HepG2 (cell line): ENCODE measurements around the gene TOB1. TPM values are rescaled to one million over a fixed set of nuclear protein-coding genes. Genes with fewer than 3 reads are reported as not detected.

Source experiments
- ARNTL ChIP-seq: sonication (generic); formaldehyde crosslinking; IDR thresholded peaks from 2 replicates; pipeline ENCODE4 v1.4.0; 2020; ENCODE audit warnings: mild to moderate bottlenecking, missing genetic modification reagents
- CENPX ChIP-seq: sonication (generic); formaldehyde crosslinking; IDR thresholded peaks from 2 replicates; pipeline ENCODE4 v1.9.0; 2021; ENCODE audit warnings: mild to moderate bottlenecking, missing genetic modification reagents, moderate library complexity
- HDAC1 ChIP-seq: sonication (generic); formaldehyde crosslinking; IDR thresholded peaks from 2 replicates; pipeline ENCODE4 v1.5.1; 2020; ENCODE audit warnings: mild to moderate bottlenecking, missing genetic modification reagents
- HOXA3 ChIP-seq: sonication (generic); formaldehyde crosslinking; IDR thresholded peaks from 2 replicates; pipeline ENCODE4 v1.5.0; 2020; ENCODE audit warnings: missing genetic modification reagents
- KLF6 ChIP-seq: IDR thresholded peaks from 2 replicates; pipeline ENCODE4 v1.8.0; 2016; ENCODE audit warnings: missing biosample characterization, missing genetic modification reagents
- MBD4 ChIP-seq: IDR thresholded peaks from 2 replicates; pipeline ENCODE4 v1.6.1; 2012; ENCODE audit warnings: low read length, inconsistent platforms, borderline replicate concordance
- PHF8 ChIP-seq: sonication (generic); formaldehyde crosslinking; IDR thresholded peaks from 2 replicates; pipeline ENCODE4 v1.5.0; 2020; ENCODE audit warnings: missing genetic modification reagents
- TBP ChIP-seq: sonication (generic); formaldehyde crosslinking; IDR thresholded peaks from 2 replicates; pipeline ENCODE4 v1.5.0; 2020; ENCODE audit warnings: missing genetic modification reagents
- THAP11 ChIP-seq: IDR thresholded peaks from 2 replicates; pipeline ENCODE4 v1.6.1; 2016; ENCODE audit warnings: missing biosample characterization, missing genetic modification reagents
- WIZ ChIP-seq: sonication (generic); formaldehyde crosslinking; IDR thresholded peaks from 2 replicates; pipeline ENCODE4 v1.5.1; 2020; ENCODE audit warnings: mild to moderate bottlenecking, missing genetic modification reagents
- ZBTB20 ChIP-seq: sonication (generic); formaldehyde crosslinking; IDR thresholded peaks from 2 replicates; pipeline ENCODE4 v1.8.1; 2023; ENCODE audit warnings: missing genetic modification reagents, low read depth, mild to moderate bottlenecking, borderline replicate concordance
- ZEB1 ChIP-seq: IDR thresholded peaks from 2 replicates; pipeline ENCODE4 v1.6.1; 2012; ENCODE audit warnings: mild to moderate bottlenecking, low read depth, inconsistent platforms; ENCODE audit not compliant: insufficient replicate concordance
- ZMYM3 ChIP-seq: sonication (generic); formaldehyde crosslinking; IDR thresholded peaks from 2 replicates; pipeline ENCODE4 v1.5.1; 2020; ENCODE audit warnings: mild to moderate bottlenecking, missing genetic modification reagents
- ZNF3 ChIP-seq: IDR thresholded peaks from 2 replicates; pipeline ENCODE4 v1.7.0; 2017; ENCODE audit warnings: inconsistent platforms
- ZNF501 ChIP-seq: sonication (generic); formaldehyde crosslinking; IDR thresholded peaks from 2 replicates; pipeline ENCODE4 v1.5.1; 2020; ENCODE audit warnings: mild to moderate bottlenecking, moderate library complexity, missing genetic modification reagents
- ZNF660 ChIP-seq: sonication (generic); formaldehyde crosslinking; IDR thresholded peaks from 2 replicates; pipeline ENCODE4 v1.5.1; 2020; ENCODE audit warnings: mild to moderate bottlenecking, low read depth, missing genetic modification reagents, borderline replicate concordance
- ZNF678 ChIP-seq: sonication (generic); formaldehyde crosslinking; IDR thresholded peaks from 2 replicates; pipeline ENCODE4 v1.4.0; 2020; ENCODE audit warnings: mild to moderate bottlenecking, missing genetic modification reagents
- ZNF773 ChIP-seq: sonication (generic); formaldehyde crosslinking; IDR thresholded peaks from 2 replicates; pipeline ENCODE4 v1.4.0; 2020; ENCODE audit warnings: missing genetic modification reagents, borderline replicate concordance
- polyA plus RNA-seq, 8 experiments: library from polyadenylated mRNA; depleted of rRNA in 3 of 8; stranded (reverse) in 7 of 8; unstranded in 1 of 8; fragments of >200 nt; fragmentation: Illumina TruSeq in 4 of 8; extraction: Trizol in 4 of 8; gene quantifications; 2 replicates each; pipeline versions ENCODE4 v1.2.1 to v1.2.3, GENCODE V29; 2011 to 2016; ENCODE audit warnings: low read depth in 4 of 8, missing spikeins in 1 of 8, mixed read lengths in 1 of 8; ENCODE audit not compliant: insufficient read depth in 1 of 8
- total RNA-seq, 5 experiments: library from RNA; depleted of rRNA; stranded (reverse); fragments of >200 nt; fragmentation: Illumina TruSeq; extraction: Trizol; gene quantifications; 2 replicates each; pipeline ENCODE4 v1.2.3, GENCODE V29; 2016; ENCODE audit warnings: low read depth in 1 of 5
- TF ChIP-seq, protein P1 (sequence below): sonication (generic); formaldehyde crosslinking; IDR thresholded peaks from 2 replicates; pipeline ENCODE4 v1.5.0; 2020; ENCODE audit warnings: missing genetic modification reagents
- TF ChIP-seq, protein P2 (sequence below): sonication (generic); formaldehyde crosslinking; IDR thresholded peaks from 2 replicates; pipeline ENCODE4 v1.5.0; 2020; ENCODE audit warnings: mild to moderate bottlenecking, missing genetic modification reagents
- TF ChIP-seq, protein P3 (sequence below): sonication (generic); formaldehyde crosslinking; IDR thresholded peaks from 2 replicates; pipeline ENCODE4 v1.5.0; 2020; ENCODE audit warnings: mild to moderate bottlenecking, missing genetic modification reagents
- TF ChIP-seq, protein P4 (sequence below): sonication (generic); formaldehyde crosslinking; IDR thresholded peaks from 2 replicates; pipeline ENCODE4 v1.4.0; 2020; ENCODE audit warnings: missing genetic modification reagents, borderline replicate concordance

Gene TOB1
- total and polyA plus RNA-seq, 2 of the 13 experiments (the other 11 are each of a cell fraction or from before 2014, with no cell fraction given), result 21.9 to 57.7 TPM

DNA sequence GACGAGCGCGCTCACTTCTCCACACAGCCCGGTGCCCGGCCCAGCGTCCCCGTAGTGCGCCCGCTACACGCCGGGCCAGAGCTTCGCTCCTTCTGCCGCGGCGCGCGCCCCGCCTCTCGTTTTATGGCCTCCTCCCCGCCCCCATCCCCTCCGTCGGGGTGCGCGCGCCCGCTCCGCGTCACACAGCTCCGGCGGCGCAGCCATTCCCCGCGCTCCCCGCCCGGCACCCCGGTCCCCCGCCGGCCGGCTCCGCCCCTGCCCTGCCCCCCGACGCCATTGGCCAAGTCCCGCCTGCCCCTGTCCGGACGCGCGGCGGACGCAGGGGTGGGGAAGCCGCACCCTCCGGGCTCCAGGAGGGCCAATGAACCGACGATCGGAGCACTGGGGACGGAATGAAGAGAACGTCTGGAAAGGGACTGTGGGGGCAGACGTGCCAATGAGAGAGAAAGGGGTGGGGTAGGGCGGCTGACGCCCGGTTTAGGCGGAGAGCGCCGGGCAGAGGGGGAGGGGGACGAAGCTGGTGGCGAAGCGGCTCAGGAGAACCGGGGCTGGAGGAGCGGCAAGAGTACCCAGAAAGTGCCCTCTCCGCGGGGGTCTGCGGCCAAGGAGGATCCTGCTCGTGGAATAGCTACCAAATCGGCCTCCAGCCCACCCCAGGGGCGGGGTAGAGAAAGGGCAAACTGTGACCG lies at the start of gene TOB1 (continued):
- TF ChIP-seq KLF6 (CRISPR knock-in tag) (peak; percentile 96; the same call in 1 of the 2 replicates), HDAC1 (CRISPR knock-in tag) (peak; percentile 48), TBP (peak; percentile 70; the same call in 1 of the 2 replicates), CENPX (CRISPR knock-in tag) (no peak), ARNTL (CRISPR knock-in tag) (peak; percentile 68), ZBTB20 (CRISPR knock-in tag) (peak; percentile 76), ZNF678 (CRISPR knock-in tag) (peak; percentile 84; the same call in 1 of the 2 replicates), ZNF660 (no peak), WIZ (CRISPR knock-in tag) (no peak; the same call in 1 of the 2 replicates), THAP11 (peak; percentile 79), ZNF501 (CRISPR knock-in tag) (no peak), PHF8 (peak; percentile 65; the same call in 1 of the 2 replicates), ZNF773 (CRISPR knock-in tag) (peak; percentile 92; the same call in 1 of the 2 replicates), ZEB1 (no peak), HOXA3 (peak; percentile 93), MBD4 (no peak), ZMYM3 (CRISPR knock-in tag) (no peak), ZNF3 (CRISPR knock-in tag) (no peak; the same call in 1 of the 2 replicates)
- TF ChIP-seq, protein P1, sequence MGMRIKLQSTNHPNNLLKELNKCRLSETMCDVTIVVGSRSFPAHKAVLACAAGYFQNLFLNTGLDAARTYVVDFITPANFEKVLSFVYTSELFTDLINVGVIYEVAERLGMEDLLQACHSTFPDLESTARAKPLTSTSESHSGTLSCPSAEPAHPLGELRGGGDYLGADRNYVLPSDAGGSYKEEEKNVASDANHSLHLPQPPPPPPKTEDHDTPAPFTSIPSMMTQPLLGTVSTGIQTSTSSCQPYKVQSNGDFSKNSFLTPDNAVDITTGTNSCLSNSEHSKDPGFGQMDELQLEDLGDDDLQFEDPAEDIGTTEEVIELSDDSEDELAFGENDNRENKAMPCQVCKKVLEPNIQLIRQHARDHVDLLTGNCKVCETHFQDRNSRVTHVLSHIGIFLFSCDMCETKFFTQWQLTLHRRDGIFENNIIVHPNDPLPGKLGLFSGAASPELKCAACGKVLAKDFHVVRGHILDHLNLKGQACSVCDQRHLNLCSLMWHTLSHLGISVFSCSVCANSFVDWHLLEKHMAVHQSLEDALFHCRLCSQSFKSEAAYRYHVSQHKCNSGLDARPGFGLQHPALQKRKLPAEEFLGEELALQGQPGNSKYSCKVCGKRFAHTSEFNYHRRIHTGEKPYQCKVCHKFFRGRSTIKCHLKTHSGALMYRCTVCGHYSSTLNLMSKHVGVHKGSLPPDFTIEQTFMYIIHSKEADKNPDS (CRISPR knock-in tag), result no peak
- TF ChIP-seq, protein P2, sequence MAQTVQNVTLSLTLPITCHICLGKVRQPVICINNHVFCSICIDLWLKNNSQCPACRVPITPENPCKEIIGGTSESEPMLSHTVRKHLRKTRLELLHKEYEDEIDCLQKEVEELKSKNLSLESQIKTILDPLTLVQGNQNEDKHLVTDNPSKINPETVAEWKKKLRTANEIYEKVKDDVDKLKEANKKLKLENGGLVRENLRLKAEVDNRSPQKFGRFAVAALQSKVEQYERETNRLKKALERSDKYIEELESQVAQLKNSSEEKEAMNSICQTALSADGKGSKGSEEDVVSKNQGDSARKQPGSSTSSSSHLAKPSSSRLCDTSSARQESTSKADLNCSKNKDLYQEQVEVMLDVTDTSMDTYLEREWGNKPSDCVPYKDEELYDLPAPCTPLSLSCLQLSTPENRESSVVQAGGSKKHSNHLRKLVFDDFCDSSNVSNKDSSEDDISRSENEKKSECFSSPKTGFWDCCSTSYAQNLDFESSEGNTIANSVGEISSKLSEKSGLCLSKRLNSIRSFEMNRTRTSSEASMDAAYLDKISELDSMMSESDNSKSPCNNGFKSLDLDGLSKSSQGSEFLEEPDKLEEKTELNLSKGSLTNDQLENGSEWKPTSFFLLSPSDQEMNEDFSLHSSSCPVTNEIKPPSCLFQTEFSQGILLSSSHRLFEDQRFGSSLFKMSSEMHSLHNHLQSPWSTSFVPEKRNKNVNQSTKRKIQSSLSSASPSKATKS (CRISPR knock-in tag), result peak; percentile 58; the same call in 1 of the 2 replicates
- TF ChIP-seq, protein P3, sequence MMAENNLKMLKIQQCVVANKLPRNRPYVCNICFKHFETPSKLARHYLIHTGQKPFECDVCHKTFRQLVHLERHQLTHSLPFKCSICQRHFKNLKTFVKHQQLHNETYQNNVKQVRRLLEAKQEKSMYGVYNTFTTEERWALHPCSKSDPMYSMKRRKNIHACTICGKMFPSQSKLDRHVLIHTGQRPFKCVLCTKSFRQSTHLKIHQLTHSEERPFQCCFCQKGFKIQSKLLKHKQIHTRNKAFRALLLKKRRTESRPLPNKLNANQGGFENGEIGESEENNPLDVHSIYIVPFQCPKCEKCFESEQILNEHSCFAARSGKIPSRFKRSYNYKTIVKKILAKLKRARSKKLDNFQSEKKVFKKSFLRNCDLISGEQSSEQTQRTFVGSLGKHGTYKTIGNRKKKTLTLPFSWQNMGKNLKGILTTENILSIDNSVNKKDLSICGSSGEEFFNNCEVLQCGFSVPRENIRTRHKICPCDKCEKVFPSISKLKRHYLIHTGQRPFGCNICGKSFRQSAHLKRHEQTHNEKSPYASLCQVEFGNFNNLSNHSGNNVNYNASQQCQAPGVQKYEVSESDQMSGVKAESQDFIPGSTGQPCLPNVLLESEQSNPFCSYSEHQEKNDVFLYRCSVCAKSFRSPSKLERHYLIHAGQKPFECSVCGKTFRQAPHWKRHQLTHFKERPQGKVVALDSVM (CRISPR knock-in tag), result peak; percentile 15
- TF ChIP-seq, protein P4, sequence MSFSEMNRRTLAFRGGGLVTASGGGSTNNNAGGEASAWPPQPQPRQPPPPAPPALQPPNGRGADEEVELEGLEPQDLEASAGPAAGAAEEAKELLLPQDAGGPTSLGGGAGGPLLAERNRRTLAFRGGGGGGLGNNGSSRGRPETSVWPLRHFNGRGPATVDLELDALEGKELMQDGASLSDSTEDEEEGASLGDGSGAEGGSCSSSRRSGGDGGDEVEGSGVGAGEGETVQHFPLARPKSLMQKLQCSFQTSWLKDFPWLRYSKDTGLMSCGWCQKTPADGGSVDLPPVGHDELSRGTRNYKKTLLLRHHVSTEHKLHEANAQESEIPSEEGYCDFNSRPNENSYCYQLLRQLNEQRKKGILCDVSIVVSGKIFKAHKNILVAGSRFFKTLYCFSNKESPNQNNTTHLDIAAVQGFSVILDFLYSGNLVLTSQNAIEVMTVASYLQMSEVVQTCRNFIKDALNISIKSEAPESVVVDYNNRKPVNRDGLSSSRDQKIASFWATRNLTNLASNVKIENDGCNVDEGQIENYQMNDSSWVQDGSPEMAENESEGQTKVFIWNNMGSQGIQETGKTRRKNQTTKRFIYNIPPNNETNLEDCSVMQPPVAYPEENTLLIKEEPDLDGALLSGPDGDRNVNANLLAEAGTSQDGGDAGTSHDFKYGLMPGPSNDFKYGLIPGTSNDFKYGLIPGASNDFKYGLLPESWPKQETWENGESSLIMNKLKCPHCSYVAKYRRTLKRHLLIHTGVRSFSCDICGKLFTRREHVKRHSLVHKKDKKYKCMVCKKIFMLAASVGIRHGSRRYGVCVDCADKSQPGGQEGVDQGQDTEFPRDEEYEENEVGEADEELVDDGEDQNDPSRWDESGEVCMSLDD (CRISPR knock-in tag), result peak; percentile 55; the same call in 1 of the 2 replicates
